ENCODE data around the gene ODAD3. TPM values are rescaled to one million over a fixed set of nuclear protein-coding genes. Genes with fewer than 3 reads are reported as not detected.

The ODAD3 gene
- total RNA-seq, 2 experiments from 2014 or later = 0.47 to 0.70 TPM

- Mint-ChIP-seq H3K36me3 (ENCODE audit: low read depth) (peaks cover 22% of the 10 kb centered on the region), H3K4me3 (no peak overlapping the region), H3K27me3 (peaks cover 10% of the 10 kb centered on the region), H3K9me3 (no peaks in the 10 kb centered on the region), H3K27ac (peak overlapping the region; percentile 6), H3K4me1 (ENCODE audit: low read depth) (peaks cover 42% of the 10 kb centered on the region)
- ChIA-PET CTCF (interaction anchor here (1.5 to 4.7 kb wide), 3 partner anchors 57 to 103 kb away, joined by 4 to 29 read pairs (median 6); partner anchors contain the start of genes ELAVL3 and PRKCSH), POLR2A (interaction anchor here (1.7 kb wide), 1 partner anchor 104 kb away, joined by 5 read pairs; no protein-coding TSS in a partner anchor)
- DNase-seq (peak; percentile 44), ATAC-seq (no peak)
- peak; percentile 68 for TF ChIP-seq CTCF (IDR thresholded peaks at IDR 0.05)
- intact Hi-C loops (cut with micrococcal nuclease) = no loop called here
Measured at GRCh38 chr19:11378319-11379189, 56.4 kb downstream of the ODAD3 start.

- Mint-ChIP-seq H3K27ac (peak overlapping the region; percentile 56), H3K27me3 (peaks cover 5% of the 10 kb centered on the region), H3K36me3 (ENCODE audit: low read depth) (peaks cover 22% of the 10 kb centered on the region), H3K4me3 (no peak overlapping the region), H3K9me3 (no peaks in the 10 kb centered on the region), H3K4me1 (ENCODE audit: low read depth) (peaks cover 43% of the 10 kb centered on the region)
- CTCF ChIA-PET = interaction anchor here (0.9 to 4.7 kb wide), 5 partner anchors 30 to 104 kb away, joined by 3 to 29 read pairs (median 4); partner anchors contain the start of genes ELAVL3 and PRKCSH
- DNase-seq = no peak
- no peak for ATAC-seq
- TF ChIP-seq CTCF (IDR thresholded peaks at IDR 0.05) = no peak
- intact Hi-C loops (cut with micrococcal nuclease) = no loop called here
- POLR2A ChIA-PET = interaction anchor here (1.7 kb wide), 1 partner anchor 105 kb away, joined by 5 read pairs; no protein-coding TSS in a partner anchor
Measured at GRCh38 chr19:11377756-11378155, 57.2 kb downstream of the ODAD3 start.

GRCh38 chr19:11377237-11377636 lies 57.7 kb downstream of the ODAD3 start:
- H3K4me1 Mint-ChIP-seq (ENCODE audit: low read depth) = peaks cover 41% of the 10 kb centered on the region
- ChIA-PET CTCF (interaction anchor here (0.9 to 4.7 kb wide), 5 partner anchors 30 to 105 kb away, joined by 3 to 29 read pairs (median 4); partner anchors contain the start of genes ELAVL3 and PRKCSH), POLR2A (interaction anchor here (1.0 to 1.7 kb wide), 3 partner anchors 45 to 181 kb away, joined by 3 to 5 read pairs (median 4); no protein-coding TSS in a partner anchor)
- peak overlapping the region; percentile 53 for H3K4me3 Mint-ChIP-seq
- intact Hi-C loops (cut with micrococcal nuclease) = no loop called here
- ATAC-seq (no peak), DNase-seq (peak; percentile 60)
- peak overlapping the region; percentile 86 for H3K27ac Mint-ChIP-seq
- H3K36me3 Mint-ChIP-seq (ENCODE audit: low read depth) = peaks cover 22% of the 10 kb centered on the region
- H3K9me3 Mint-ChIP-seq = no peaks in the 10 kb centered on the region
- no peak for TF ChIP-seq CTCF (IDR thresholded peaks at IDR 0.05)
- peaks cover 3% of the 10 kb centered on the region for H3K27me3 Mint-ChIP-seq

- DNase-seq = peak; percentile 91
- Mint-ChIP-seq H3K36me3 (ENCODE audit: low read depth) (peaks cover 29% of the 10 kb centered on the region), H3K4me3 (no peak overlapping the region), H3K27ac (no peak overlapping the region), H3K27me3 (no peaks in the 10 kb centered on the region), H3K9me3 (no peaks in the 10 kb centered on the region), H3K4me1 (ENCODE audit: low read depth) (peaks cover 36% of the 10 kb centered on the region)
- intact Hi-C loops (cut with micrococcal nuclease) = no loop called here
- ChIA-PET CTCF (interaction anchor here (0.6 to 4.7 kb wide), 10 partner anchors 8 to 222 kb away, joined by 3 to 29 read pairs (median 5); partner anchors contain the start of genes CCDC159, ELAVL3, ELOF1 and EPOR), POLR2A (interaction anchor here (0.6 to 2.6 kb wide), 11 partner anchors 9 to 107 kb away, joined by 3 to 9 read pairs (median 4); partner anchors contain the start of genes CCDC159, EPOR, ODAD3 and PRKCSH)
- no peak for TF ChIP-seq CTCF (IDR thresholded peaks at IDR 0.05)
- ATAC-seq = peak; percentile 52
Measured at GRCh38 chr19:11375143-11375948, 59.6 kb downstream of the ODAD3 start.

Data from activated CD8-positive, alpha-beta T cell treated with anti-CD3 and anti-CD28 coated beads for 36 hours (primary cell).